ENCODE results near the gene ANKRD16.

GRCh38 chr10:5888843-5889623 is 660 bp downstream of the ANKRD16 start:
- no peak for TF ChIP-seq CTCF (IDR thresholded peaks at IDR 0.05)
- no peak for TF ChIP-seq EZH2 (IDR thresholded peaks at IDR 0.05; ENCODE audit: borderline replicate concordance, insufficient read depth, low read depth, low read length, poor library complexity, severe bottlenecking)

Data from B cell (primary cell).